ENCODE data around the gene MAPKBP1. TPM values are rescaled to one million over a fixed set of nuclear protein-coding genes. Genes with fewer than 3 reads are reported as not detected.
A peak's percentile ranks its signal among the peaks of the same experiment; 100 is the strongest.

The MAPKBP1 gene
- total RNA-seq, 1 experiment from 2014 or later: 13.7 TPM

DNA sequence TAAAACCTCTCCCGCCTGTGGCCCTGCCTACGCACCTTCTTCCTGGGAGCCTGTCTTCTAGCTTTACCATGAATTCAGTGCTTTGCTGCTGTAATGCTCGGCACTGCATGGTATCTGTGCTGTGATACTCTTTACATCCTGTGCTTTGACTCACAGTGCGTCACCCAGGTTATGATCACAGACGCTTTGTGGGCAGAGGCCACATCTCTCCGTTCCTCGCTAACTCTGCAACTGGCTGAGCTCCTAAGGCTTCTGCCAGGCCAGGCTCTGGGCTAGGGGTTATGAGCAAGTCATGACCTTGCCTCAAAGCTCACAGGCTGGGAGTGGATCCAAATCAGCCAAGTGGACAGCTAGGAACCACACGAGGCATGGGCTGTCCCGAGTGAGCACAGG, 96.4 kb downstream of the MAPKBP1 start:
- no peaks in the 10 kb centered on the region for H3K4me1 ChIP-seq (ENCODE audit: insufficient read depth, low read length)
- no peak overlapping the region for H4K91ac ChIP-seq (ENCODE audit: insufficient read length, low read depth, low read length)
- H2BK5ac ChIP-seq (ENCODE audit: insufficient read length, low read length): no peak overlapping the region
- H3T11ph ChIP-seq (ENCODE audit: low read length): no peak overlapping the region
- no CpG with 5 or more reads among the region's 9 CpGs for WGBS (ENCODE audit: extremely low coverage, insufficient read length, low lambda C conversion rate)
- H4K20me1 ChIP-seq (ENCODE audit: control insufficient read depth, insufficient read depth, insufficient read length): no peaks in the 10 kb centered on the region
- no peaks in the 10 kb centered on the region for H3K23me2 ChIP-seq (ENCODE audit: insufficient read length, low read depth, low read length, poor library complexity, severe bottlenecking)
- H3K9ac ChIP-seq (ENCODE audit: extremely low read depth, insufficient read length, low read length): no peak overlapping the region
- no peak overlapping the region for H2BK15ac ChIP-seq (ENCODE audit: low read depth, low read length)
- H3K4ac ChIP-seq (ENCODE audit: low read depth, low read length): no peak overlapping the region
- no peak for TF ChIP-seq CTCF (conservative IDR thresholded peaks at IDR 0.05)
- no peak overlapping the region for H2AK5ac ChIP-seq (ENCODE audit: insufficient read length, low read length)
- no peak overlapping the region for H2BK12ac ChIP-seq (ENCODE audit: insufficient read length, low read depth, low read length)
- H3K79me2 ChIP-seq (ENCODE audit: insufficient read depth, low read length): no peaks in the 10 kb centered on the region
- no peak overlapping the region for H2AFZ ChIP-seq (ENCODE audit: low read length)
- H3K27ac ChIP-seq (ENCODE audit: insufficient read length, low read depth, low read length): no peak overlapping the region
- DNase-seq: no peak
- no peaks in the 10 kb centered on the region for H3K79me1 ChIP-seq (ENCODE audit: insufficient read depth, low read depth, low read length, poor library complexity, severe bottlenecking)
- no peak overlapping the region for H2BK120ac ChIP-seq (ENCODE audit: low read depth, low read length, poor library complexity, severe bottlenecking)
- no peak overlapping the region for H4K5ac ChIP-seq (ENCODE audit: insufficient read length, low read depth, low read length)
- H3K14ac ChIP-seq (ENCODE audit: insufficient read depth, low read length): no peak overlapping the region
- Mint-ChIP-seq H3K27ac (peak overlapping the region in 1 of 3 experiments; percentile 9; a peak in 2 of 7 replicates), H3K36me3 (ENCODE audit: insufficient read depth in 1 of 3, low read depth in 3 of 3) (no peaks in the 10 kb centered on the region), H3K27me3 (ENCODE audit: low read depth) (peaks cover 2% of the 10 kb centered on the region; the same call in 1 of the 2 replicates), H3K9me3 (no peaks in the 10 kb centered on the region; a peak in 1 of 5 replicates), H3K4me1 (peaks cover 0 to 2% of the 10 kb centered on the region in 2 experiments; a peak in 1 of 4 replicates), H3K4me3 (no peak overlapping the region; a peak in 1 of 5 replicates)
- no peak overlapping the region for H3K56ac ChIP-seq (ENCODE audit: insufficient read length, low read depth, low read length)
- H3K4me2 ChIP-seq (ENCODE audit: insufficient read depth, insufficient read length, low read length): no peak overlapping the region
- no peak overlapping the region for H3K18ac ChIP-seq (ENCODE audit: insufficient read length, low read depth, low read length)
- H3K9me3 ChIP-seq (ENCODE audit: control insufficient read depth, low read depth, low read length): no peaks in the 10 kb centered on the region
- no peak overlapping the region for H3K23ac ChIP-seq (ENCODE audit: insufficient read length, low read depth, low read length)
- H3K27me3 ChIP-seq (ENCODE audit: insufficient read depth, low read length): no peaks in the 10 kb centered on the region
- no peak overlapping the region for H4K8ac ChIP-seq (replicated peaks; ENCODE audit: insufficient read length, low read depth, low read length)
- H2BK20ac ChIP-seq (ENCODE audit: low read depth, low read length, poor library complexity, severe bottlenecking): no peak overlapping the region
